Brain microvascular endothelial cell (primary cell): Measurements from ENCODE around the gene CDK19.

Experiments used
- DNase-seq: peaks from one replicate; pipeline ENCODE4 v3.0.0-alpha.2; 2020
- H3K27ac ChIP-seq: fragments of 250-450 bp; sonication (Bioruptor Pico); 2 replicates; pipeline ENCODE4 v1.5.1; 2020; ENCODE audit warnings: mild to moderate bottlenecking, moderate library complexity
- H3K27me3 ChIP-seq: fragments of 250-450 bp; sonication (Bioruptor Pico); replicated peaks from 2 replicates; pipeline ENCODE4 v1.5.1; 2020; ENCODE audit warnings: mild to moderate bottlenecking
- H3K36me3 ChIP-seq: fragments of 250-450 bp; sonication (Bioruptor Pico); replicated peaks from 2 replicates; pipeline ENCODE4 v1.5.1; 2020; ENCODE audit warnings: mild to moderate bottlenecking
- H3K4me3 ChIP-seq: 2 replicates; pipeline ENCODE4 v1.5.1; 2011; ENCODE audit warnings: low read depth, mild to moderate bottlenecking, control low read depth, low read length, moderate library complexity
- in situ Hi-C: cut with HindIII; loops from 2 replicates; pipeline ENCODE4 v1.10.0; 2017; ENCODE audit warnings: low sequenced_read_pairs, low pct_ligation_motif_present
- TF ChIP-seq, protein P1 (sequence below): IDR thresholded peaks from 2 replicates; pipeline ENCODE4 v1.5.1; 2011; ENCODE audit warnings: low read depth, mild to moderate bottlenecking, moderate library complexity, low read length, control low read depth, inconsistent platforms; ENCODE audit errors: missing control alignments

CDK19 gene

DNA sequence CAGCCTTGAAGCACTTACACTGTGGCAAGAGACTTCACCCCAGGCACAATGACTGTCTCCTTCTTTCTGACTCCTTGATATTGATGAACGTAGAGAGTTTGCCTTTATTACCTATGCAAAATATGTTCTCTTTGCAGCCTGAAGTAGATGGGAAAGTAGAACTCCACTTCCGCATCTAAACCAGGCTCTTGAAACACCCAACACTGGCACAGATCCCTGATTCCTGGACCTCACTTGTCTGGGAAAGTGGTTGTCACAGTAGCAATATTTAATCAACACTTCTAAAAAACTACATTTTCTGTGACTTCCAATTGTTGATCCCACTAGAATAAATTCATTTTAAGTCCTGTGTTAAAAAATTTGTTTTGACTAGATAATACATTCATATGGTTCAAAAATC is 143.1 kb downstream of the CDK19 start:
- in situ Hi-C loops = no loop called here
- TF ChIP-seq, protein P1, sequence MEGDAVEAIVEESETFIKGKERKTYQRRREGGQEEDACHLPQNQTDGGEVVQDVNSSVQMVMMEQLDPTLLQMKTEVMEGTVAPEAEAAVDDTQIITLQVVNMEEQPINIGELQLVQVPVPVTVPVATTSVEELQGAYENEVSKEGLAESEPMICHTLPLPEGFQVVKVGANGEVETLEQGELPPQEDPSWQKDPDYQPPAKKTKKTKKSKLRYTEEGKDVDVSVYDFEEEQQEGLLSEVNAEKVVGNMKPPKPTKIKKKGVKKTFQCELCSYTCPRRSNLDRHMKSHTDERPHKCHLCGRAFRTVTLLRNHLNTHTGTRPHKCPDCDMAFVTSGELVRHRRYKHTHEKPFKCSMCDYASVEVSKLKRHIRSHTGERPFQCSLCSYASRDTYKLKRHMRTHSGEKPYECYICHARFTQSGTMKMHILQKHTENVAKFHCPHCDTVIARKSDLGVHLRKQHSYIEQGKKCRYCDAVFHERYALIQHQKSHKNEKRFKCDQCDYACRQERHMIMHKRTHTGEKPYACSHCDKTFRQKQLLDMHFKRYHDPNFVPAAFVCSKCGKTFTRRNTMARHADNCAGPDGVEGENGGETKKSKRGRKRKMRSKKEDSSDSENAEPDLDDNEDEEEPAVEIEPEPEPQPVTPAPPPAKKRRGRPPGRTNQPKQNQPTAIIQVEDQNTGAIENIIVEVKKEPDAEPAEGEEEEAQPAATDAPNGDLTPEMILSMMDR = no peak
- Histone ChIP-seq H3K27ac (no peak overlapping the region), H3K27me3 (no peaks in the 10 kb centered on the region), H3K36me3 (no peaks in the 10 kb centered on the region), H3K4me3 (no peak overlapping the region)
- DNase-seq = no peak

DNA sequence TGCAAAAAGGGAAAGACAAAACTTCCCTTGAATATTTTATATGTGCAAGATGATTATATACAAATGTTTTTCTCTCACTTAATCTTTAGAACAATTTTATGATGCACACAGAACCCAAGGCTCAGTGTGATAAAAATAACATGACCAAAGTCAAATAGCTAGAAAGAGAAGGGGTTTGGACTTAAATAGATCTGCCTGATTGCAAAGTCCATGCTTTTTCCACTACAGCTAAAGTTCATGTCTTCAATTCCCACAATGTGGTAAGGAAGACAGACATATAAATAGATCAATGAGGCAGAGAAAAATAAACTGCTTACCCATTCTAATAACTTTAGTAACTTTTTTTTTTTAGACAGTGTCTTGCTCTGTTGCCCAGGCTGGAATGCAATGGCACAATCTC is 143.8 kb downstream of the CDK19 start:
- TF ChIP-seq, protein P1 = no peak
- Histone ChIP-seq H3K36me3 (no peaks in the 10 kb centered on the region), H3K27me3 (no peaks in the 10 kb centered on the region), H3K27ac (no peak overlapping the region), H3K4me3 (no peak overlapping the region)
- DNase-seq = no peak
- in situ Hi-C loops = no loop called here

DNA sequence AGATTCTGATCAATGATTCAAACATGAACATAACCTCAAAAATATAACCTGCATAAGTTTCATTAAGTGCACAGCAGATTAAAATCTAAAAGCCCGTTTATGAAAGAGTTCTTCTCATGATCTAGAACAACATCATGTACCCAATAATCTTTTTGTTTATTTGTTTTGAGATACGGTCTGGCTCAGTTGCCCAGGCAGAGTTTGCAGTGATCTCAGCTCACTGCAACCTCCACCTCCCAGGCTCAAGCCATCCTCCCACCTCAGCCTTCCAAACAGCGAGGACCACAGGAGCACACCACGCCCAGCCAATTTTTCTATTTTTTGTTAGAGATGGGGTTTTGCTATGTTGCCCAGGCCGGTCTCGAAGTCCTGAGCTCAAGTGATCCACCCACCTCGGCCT is 149.7 kb downstream of the CDK19 start:
- Histone ChIP-seq H3K4me3 (no peak overlapping the region), H3K27ac (no peak overlapping the region), H3K36me3 (no peaks in the 10 kb centered on the region), H3K27me3 (no peaks in the 10 kb centered on the region)
- DNase-seq = no peak
- in situ Hi-C loops = no loop called here
- TF ChIP-seq, protein P1 = no peak

DNA sequence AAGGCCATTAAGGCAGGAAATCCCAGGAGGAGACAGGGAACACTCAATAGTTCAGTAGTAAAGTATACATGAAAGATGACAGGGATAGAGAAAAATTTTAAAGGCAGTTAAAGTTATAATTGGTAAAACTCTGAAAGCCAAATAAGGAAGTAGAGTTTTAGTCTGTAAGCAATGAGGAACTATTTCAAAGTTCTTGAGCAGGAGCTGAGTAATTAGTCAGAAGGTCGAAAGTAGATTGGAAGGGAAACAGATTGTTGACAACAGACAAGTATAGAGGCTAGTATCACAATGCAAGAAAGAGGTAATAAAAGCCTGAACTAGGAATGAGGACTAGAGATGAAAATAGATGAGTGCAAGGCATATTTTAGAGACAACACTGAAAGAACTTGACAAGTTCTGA is 150.3 kb downstream of the CDK19 start:
- Histone ChIP-seq H3K27me3 (no peaks in the 10 kb centered on the region), H3K36me3 (no peaks in the 10 kb centered on the region), H3K27ac (no peak overlapping the region), H3K4me3 (no peak overlapping the region)
- TF ChIP-seq, protein P1 = no peak
- in situ Hi-C loops = no loop called here
- no peak for DNase-seq

DNA sequence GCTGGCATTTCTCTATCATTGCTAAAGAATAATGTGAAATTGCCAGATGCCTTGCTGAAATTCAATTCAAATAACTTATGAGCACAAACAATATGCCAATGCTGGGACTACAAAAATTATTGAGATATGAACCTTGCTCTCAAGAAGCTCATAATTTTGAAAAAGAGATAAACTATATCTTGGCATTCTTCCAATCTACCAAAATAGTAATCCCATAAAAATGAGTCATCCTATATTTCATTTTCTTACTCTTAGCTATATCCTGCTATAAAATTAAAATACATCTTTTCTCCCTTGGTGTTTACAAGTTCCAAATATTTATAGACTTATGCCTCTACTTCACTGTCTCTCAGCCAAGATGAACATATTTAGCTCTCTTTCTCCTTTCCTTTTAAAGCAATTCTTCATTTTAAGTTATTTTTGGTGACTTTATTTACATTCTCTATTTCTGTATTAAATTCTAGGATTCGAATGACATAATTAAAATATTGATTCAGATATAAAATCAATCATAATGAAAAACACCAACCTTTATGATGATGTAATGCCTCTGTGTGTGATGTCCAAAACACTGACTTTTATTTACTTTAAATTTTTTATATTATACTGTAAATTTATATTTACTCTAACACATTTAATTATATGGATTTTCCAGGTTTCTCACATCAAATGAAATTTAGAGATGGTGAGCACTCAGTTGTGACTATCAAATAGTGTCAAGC is 152.6 kb downstream of the CDK19 start:
- in situ Hi-C loops = no loop called here
- Histone ChIP-seq H3K4me3 (no peak overlapping the region), H3K36me3 (no peaks in the 10 kb centered on the region), H3K27me3 (no peaks in the 10 kb centered on the region), H3K27ac (no peak overlapping the region)
- TF ChIP-seq, protein P1 = no peak
- no peak for DNase-seq

DNA sequence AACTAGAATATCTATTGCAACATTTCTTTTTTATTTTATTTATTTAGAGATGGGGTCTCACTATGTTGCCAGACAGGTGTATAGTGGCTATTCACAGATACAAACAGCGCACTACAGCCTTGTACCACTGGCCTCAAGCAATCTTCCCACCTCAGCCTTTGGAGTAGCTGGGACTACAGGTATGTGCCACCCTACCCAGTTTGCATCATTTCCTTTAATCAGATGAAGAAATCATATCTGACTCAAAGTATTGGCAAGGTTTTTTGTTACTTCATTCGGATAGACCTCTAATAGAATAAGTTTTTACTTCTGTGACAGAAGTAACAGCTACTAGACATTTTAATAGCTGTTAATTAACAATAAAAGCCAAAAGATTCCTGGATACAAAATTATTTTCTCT is 153.9 kb downstream of the CDK19 start:
- in situ Hi-C loops = no loop called here
- no peak overlapping the region for H3K27ac ChIP-seq
- H3K4me3 ChIP-seq = no peak overlapping the region
- no peaks in the 10 kb centered on the region for H3K27me3 ChIP-seq
- TF ChIP-seq, protein P1 = no peak
- no peaks in the 10 kb centered on the region for H3K36me3 ChIP-seq
- no peak for DNase-seq
